Measurements from ENCODE around the gene SRM. TPM values are rescaled to one million over a fixed set of nuclear protein-coding genes. Genes with fewer than 3 reads are reported as not detected.
"Not testable (repeated sequence)": the region's sequence is repeated elsewhere in the genome, so short reads cannot be mapped to it uniquely, and the experiment has no call there.

The SRM gene
- total RNA-seq, 2 donors from 2014 or later = 50.8 to 57.4 TPM

DNA sequence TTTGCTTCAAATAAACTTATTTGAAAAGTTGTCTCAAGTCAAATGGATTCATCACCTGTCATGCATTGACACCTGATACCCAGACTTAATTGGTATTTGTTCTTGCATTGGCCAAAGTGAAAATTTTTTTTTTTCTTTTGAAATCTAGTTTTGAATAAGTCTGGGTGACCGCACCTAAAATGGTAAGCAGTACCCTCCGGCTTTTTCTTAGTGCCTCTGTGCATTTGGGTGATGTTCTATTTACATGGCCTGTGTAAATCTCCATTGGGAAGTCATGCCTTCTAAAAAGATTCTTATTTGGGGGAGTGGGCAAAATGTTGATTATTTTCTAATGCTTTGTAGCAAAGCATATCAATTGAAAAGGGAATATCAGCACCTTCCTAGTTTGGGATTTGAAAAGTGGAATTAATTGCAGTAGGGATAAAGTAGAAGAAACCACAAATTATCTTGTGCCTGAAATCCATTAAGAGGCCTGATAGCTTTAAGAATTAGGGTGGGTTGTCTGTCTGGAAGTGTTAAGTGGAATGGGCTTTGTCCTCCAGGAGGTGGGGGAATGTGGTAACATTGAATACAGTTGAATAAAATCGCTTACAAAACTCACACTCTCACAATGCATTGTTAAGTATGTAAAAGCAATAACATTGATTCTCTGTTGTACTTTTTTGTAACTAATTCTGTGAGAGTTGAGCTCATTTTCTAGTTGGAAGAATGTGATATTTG is 35.5 kb downstream of the SRM start:
- H3K27ac ChIP-seq = no peak overlapping the region

DNA sequence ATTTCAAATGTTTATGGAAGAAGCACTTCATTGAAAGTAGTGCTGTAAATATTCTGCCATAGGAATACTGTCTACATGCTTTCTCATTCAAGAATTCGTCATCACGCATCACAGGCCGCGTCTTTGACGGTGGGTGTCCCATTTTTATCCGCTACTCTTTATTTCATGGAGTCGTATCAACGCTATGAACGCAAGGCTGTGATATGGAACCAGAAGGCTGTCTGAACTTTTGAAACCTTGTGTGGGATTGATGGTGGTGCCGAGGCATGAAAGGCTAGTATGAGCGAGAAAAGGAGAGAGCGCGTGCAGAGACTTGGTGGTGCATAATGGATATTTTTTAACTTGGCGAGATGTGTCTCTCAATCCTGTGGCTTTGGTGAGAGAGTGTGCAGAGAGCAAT is 36.6 kb downstream of the SRM start:
- no peak for ATAC-seq (ENCODE audit: insufficient number of reproducible peaks, low FRiP score, low read depth)
- no peak overlapping the region for H3K4me3 ChIP-seq
- H3K36me3 ChIP-seq = peaks cover 66% of the 10 kb centered on the region
- TF ChIP-seq, protein P1, sequence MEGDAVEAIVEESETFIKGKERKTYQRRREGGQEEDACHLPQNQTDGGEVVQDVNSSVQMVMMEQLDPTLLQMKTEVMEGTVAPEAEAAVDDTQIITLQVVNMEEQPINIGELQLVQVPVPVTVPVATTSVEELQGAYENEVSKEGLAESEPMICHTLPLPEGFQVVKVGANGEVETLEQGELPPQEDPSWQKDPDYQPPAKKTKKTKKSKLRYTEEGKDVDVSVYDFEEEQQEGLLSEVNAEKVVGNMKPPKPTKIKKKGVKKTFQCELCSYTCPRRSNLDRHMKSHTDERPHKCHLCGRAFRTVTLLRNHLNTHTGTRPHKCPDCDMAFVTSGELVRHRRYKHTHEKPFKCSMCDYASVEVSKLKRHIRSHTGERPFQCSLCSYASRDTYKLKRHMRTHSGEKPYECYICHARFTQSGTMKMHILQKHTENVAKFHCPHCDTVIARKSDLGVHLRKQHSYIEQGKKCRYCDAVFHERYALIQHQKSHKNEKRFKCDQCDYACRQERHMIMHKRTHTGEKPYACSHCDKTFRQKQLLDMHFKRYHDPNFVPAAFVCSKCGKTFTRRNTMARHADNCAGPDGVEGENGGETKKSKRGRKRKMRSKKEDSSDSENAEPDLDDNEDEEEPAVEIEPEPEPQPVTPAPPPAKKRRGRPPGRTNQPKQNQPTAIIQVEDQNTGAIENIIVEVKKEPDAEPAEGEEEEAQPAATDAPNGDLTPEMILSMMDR (IDR thresholded peaks at IDR 0.05) = no peak
- no peak overlapping the region for H3K27ac ChIP-seq
- H3K27me3 ChIP-seq (replicated peaks; ENCODE audit: insufficient read depth) = no peaks in the 10 kb centered on the region
- no peaks in the 10 kb centered on the region for H3K4me1 ChIP-seq (ENCODE audit: control insufficient read depth in 1 of 2, low read depth in 2 of 2)
- DNase-seq (ENCODE audit: low spot score) = no peak
- no peaks in the 10 kb centered on the region for H3K9me3 ChIP-seq

More for the DNA sequence above, 35.5 kb downstream of the SRM start:
- Histone ChIP-seq H3K4me3 (no peak overlapping the region), H3K27me3 (replicated peaks; ENCODE audit: insufficient read depth) (no peaks in the 10 kb centered on the region), H3K9me3 (no peaks in the 10 kb centered on the region), H3K4me1 (ENCODE audit: control insufficient read depth in 1 of 2, low read depth in 2 of 2) (peaks cover 0 to 3% of the 10 kb centered on the region in 2 donors), H3K36me3 (peaks cover 56% of the 10 kb centered on the region)
- ATAC-seq (ENCODE audit: insufficient number of reproducible peaks, low FRiP score, low read depth) (no peak), DNase-seq (ENCODE audit: low spot score) (no peak)
- TF ChIP-seq, protein P1 (IDR thresholded peaks at IDR 0.05) = no peak

DNA sequence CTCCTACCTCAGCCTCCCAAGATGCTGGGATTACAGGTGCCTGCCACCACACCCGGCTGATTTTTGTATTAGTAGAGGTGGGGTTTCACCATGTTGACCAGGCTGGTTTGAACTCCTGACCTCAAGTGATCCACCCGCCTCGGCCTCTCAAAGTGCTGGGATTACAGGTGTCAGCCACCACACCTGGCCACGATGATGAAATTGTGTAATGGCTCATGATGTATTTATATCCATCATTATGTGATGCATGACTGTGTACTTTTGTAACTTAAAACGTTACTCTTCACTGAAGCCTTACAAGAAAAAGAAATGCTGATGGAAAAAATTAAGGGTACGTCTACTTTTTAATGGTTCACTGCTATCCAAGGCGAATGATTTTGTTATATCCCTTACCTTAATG is 39.8 kb downstream of the SRM start:
- H3K4me3 ChIP-seq = no peak overlapping the region
- TF ChIP-seq, protein P1 (IDR thresholded peaks at IDR 0.05) = no peak
- no peak overlapping the region for H3K27ac ChIP-seq
- H3K36me3 ChIP-seq = peaks cover 88% of the 10 kb centered on the region
- ATAC-seq (ENCODE audit: insufficient number of reproducible peaks, low FRiP score, low read depth) (no peak), DNase-seq (ENCODE audit: low spot score) (no peak)
- H3K27me3 ChIP-seq (replicated peaks; ENCODE audit: insufficient read depth) = no peaks in the 10 kb centered on the region
- H3K4me1 ChIP-seq (ENCODE audit: control insufficient read depth in 1 of 2, low read depth in 2 of 2) = peaks cover 0 to 14% of the 10 kb centered on the region in 2 donors
- no peaks in the 10 kb centered on the region for H3K9me3 ChIP-seq

DNA sequence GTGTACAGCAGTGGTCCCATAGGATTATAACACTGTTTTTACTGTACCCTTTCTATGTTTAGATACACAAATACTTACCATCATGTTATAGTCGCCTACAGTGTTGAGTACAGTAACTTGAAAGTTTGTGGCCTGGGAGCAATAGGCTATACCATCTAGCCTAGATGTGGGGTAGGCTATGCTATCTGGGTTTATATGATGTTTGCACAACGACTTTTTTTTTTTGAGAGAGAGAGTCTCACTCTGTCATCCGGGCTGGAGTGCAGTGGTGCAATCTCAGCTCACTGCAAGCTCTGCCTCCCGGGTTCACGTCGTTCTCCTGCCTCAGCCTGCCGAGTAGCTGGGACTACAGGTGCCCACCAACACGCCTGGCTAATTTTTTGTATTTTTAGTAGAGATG is 40.5 kb downstream of the SRM start:
- not testable (repeated sequence) for H3K4me3 ChIP-seq; H3K9me3 ChIP-seq; H3K27me3 ChIP-seq (replicated peaks; ENCODE audit: insufficient read depth); DNase-seq (ENCODE audit: low spot score); ATAC-seq (ENCODE audit: insufficient number of reproducible peaks, low FRiP score, low read depth); H3K27ac ChIP-seq
- Histone ChIP-seq H3K36me3 (peaks cover 88% of the 10 kb centered on the region), H3K4me1 (ENCODE audit: control insufficient read depth in 1 of 2, low read depth in 2 of 2) (peaks cover 5 to 20% of the 10 kb centered on the region in 2 donors)

DNA sequence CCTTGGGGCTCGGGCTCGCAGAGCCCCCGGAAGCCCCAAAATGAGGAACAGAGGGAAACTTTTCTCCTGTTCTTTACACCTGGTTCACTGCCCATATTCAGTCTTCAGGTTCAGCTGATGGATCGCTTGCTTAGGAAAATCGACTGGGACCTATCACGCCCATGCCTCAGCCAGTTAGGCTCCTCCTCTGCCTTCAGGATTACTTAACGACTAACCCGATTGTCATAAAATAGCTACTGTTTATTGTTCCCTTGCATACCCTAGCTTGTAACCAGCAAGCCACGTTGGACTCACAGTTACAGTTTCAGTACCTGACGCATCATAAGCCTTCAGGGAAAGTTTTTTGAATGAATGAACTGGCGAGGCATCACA is 46.7 kb downstream of the SRM start:
- Histone ChIP-seq H3K4me3 (peak overlapping the region; percentile 93), H3K4me1 (ENCODE audit: control insufficient read depth in 1 of 2, low read depth in 2 of 2) (peaks cover 17 to 37% of the 10 kb centered on the region in 2 donors), H3K36me3 (peaks cover 41% of the 10 kb centered on the region), H3K27me3 (replicated peaks; ENCODE audit: insufficient read depth) (no peaks in the 10 kb centered on the region), H3K27ac (peak overlapping the region; percentile 79 to 95), H3K9me3 (no peaks in the 10 kb centered on the region)
- DNase-seq (ENCODE audit: low spot score) = no peak
- TF ChIP-seq, protein P1 (IDR thresholded peaks at IDR 0.05) = no peak
- ATAC-seq (ENCODE audit: insufficient number of reproducible peaks, low FRiP score, low read depth) = no peak

All from thoracic aorta (tissue), 2 donors.